HG03342 (cell line): ENCODE data around the gene U2AF1L4.

Experiments used
- ATAC-seq: cut with Tn5 transposase; IDR thresholded peaks from one replicate; pipeline ENCODE4 v1.9.1; 2021; ENCODE audit warnings: mild to moderate bottlenecking, moderate library complexity; ENCODE audit not compliant: unreplicated experiment

U2AF1L4 gene

DNA sequence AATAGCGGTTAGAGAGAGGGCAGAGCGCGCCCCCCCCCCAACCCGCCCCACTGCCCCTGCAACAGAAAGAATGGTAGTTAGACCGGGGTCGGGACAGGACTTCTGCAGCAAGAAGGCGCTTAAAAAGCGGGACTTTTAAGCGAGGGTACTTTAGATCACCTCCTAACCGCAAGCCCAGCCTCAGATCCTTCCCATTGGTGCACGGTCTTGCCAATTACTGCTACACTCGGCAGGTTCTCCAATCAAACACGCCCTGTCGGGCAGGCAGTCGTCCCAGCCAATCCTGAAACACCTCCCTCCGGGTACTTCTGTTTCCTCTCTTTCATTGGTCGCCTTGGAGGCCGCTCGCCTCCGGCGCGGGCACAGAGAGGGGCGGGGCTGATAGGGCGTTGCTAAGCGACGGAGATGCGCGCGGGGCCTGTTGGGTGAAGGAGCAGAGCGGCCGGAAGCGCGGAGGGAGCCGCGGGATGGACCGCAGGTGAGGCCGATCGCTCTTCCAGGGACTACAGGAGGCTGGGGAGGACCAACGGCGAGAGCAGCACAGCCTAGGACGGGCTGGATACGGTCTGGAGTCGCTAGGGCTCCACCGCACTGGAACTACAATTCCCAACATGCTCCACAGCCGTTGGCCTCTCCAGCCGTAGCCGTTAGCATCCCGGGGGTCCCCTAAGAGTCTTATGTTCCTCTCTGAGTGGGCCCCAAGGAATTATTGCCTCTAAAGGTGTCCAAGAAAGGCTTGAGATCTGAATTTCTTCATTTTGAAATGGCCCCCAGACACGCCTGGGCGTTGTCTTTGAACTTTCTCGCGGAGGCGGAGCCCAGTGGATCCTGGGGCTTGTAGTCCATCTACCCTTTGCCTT is 12.8 kb upstream of the U2AF1L4 start, which contains the start of gene PROSER3:
TSS of gene PROSER3 (plus strand) at position 428 of the 860 bp plus-strand sequence. CDS start at position 468, 40 bp downstream.
- ATAC-seq = peak; percentile 94

DNA sequence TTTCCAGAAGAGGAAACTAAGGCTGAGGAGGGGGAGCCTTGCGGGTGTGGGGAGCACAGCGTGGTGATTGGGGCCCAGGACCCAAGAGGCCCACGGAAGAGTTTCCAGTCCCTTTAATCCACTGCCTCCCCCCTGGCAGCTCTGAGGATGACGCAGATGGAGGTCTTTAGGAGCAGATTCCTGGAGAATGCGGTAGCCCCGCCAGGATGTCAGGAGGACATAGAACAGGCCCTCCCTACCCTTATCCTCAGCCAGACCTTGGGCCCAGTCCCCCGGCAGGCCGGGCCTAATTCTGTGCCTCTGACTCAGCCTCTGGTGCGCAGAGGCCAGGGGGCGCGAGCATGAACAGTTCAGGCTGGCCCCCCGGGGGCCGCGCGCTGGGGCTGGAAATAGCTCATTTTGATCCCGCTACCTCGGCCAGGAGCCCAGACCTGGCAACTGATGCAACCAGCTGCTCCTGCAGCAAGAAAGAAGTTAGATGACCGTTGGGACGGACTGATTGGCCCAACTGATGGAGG is 12.1 kb upstream of the U2AF1L4 start:
- ATAC-seq = peak; percentile 9

DNA sequence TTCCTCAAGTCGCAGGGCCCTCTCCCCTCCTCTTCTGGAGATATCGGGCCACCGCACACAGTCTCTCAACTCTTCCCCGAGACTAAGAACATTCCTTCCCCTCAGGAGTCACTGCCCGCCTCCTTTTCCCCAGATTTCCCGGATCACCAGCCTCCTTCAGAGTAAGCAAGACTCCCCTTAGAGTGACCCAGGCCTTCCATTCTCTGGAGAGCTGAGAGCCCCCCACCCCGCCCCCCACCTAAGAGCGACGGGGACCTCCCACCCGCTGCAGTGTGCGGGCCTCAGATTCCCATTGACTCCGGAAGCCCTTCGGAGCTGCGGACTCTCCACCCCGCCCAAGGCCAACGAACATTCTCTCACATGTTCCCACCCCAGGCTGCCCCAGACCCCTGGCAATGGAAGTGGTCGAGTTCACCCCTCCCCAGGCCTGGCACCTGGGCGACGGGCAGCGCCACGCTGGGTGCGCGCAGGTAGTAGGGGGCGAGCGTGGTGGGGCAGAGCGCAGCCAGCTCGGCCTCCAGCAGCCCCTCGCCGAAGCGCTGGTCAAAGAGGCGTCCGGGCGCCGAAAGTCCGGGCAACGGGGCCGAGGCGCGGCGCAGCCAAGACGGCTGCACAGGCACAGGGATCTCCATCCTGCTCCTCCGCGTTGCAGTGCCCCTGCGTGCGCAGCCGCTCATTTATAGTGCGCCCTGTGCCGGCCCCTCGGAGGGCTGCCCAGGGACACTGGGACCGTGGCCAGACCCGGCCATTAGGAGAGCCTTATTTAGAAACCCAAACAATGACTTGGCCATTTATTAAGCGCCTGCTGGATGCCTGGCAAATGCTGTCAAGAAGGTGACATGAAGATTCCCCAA is 11.4 kb upstream of the U2AF1L4 start, which contains the start of gene HSPB6:
TSS of gene HSPB6 (minus strand) at position 653 of the 854 bp plus-strand sequence. CDS start at position 632, 21 bp downstream.
- no peak for ATAC-seq

DNA sequence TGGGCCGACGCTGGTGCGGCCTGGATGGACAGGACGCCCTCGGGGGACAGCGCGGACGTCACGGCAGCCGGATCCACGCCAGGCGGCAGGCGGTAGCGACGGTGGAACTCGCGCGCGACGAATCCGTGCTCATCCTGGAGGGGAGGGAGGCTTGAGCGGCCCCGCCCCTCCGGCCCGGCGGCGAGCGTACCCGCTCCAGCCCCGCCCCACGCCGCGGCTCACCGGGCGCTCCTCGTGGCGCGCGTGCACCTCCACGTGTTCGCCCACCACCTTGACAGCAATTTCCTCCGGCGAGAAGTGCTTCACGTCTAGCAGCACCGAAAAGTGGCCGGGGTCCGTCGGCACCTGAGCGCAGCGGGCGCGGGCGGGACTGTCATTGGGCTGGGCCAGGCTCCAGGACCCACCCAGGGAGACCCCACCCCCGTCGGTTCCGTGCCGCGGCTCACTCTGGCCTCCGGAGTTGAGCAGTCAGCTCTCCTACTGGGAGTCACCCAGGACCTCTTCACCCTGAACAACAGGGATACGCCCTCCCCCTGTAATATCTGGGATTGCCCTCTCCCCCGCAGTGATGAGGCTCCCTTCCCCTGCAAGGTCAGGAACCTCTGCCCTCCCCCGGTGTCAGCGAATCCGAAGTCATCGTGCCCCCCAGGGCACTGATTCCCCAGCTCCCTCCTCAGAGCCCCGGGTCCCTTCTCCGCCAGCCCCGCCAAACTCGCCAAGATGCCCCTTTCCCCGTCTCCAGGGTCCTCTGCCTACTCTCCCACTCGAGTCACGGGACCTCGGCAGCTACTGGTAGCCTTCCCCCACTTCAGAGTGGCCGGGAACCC is 10.5 kb upstream of the U2AF1L4 start:
- ATAC-seq = no peak

DNA sequence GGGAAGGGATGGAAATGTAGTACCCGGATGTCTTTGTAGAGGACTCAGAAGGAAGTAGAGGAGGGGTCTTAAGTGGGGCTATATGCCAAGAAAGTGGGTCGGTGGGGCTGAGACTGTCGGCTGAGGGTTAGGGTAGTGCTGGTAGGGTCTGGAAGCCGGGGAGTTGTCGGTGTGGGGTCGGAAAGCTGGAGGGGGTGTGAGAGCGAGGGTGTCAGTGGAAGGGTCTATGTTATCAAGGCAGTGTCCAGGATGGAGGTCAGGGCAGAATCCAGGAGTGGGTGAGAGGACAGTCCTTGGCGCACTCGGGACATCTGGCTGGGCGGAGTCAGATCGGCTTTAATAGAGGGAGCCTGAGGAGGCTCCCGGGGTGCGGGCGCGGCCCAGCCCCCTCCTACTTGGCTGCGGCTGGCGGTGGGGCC is 9.9 kb upstream of the U2AF1L4 start:
- ATAC-seq = no peak

DNA sequence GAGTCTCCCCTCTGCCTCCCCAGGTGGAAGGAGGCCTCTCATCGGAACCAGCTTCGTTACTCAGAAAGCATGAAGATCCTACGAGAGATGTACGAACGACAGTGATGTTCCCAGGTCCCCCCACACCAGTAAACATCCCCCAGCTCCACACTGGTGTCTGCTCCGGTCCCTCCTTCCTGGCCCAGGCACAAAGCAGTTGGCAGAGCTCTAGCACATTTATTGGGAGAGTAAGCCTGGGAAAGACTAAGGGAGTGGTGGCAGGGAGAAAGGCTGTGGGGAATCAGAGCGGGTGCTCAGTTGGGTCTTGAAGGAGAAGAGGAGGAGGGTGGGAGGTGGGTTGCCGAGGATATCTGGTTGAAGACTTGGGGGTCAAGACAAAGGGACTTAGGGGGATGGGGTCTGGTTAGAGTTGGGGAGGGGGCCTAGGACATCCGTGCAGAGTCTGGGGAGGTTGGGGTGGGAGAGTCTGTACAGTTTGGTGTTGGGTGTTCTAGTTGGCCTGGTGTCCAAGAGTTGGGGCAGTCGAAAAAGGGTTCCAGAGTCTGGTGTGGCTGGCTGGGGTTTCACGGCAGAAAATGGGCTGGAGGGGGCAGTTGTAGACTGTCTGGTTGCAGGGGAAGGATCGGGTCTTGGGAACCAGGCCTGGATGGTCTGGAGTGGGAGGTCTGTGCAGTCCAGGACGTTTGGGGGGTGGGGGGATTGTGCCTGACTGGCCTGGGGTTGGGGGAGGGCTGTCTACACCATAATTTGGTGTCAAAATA is 9.3 kb upstream of the U2AF1L4 start:
- ATAC-seq = no peak

DNA sequence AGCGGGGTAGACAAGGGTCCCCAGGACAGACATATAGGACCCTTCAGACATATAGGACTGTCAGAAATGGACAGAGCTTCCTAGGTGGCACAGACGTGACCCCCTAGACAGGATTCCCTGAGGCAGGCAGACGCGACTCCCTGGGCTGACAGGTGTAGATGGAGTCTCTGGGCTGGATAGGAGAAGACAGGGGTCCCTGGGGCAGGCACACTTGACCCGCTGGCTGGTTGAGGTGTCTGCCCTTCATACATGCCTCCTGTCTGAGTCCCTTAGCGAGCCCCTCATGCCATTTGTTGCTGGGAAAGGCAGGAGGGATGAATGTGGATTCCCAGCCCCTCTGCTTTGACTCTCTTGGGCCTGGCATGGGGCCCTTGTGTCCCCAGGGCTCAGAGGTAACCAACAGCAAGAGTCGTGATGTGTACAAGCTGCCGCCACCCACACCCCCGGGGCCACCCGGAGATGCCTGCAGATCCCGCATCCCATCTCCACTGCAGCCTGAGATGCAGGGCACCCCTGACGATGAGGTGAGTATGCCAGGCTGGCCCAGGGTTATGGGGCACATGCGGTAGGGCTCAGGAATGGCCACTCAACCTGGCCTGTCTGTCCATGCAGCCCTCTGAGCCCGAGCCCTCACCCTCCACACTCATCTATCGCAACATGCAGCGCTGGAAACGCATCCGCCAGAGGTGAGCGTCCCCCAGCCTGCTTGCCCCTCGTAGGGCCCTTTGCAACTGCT is 8.6 kb upstream of the U2AF1L4 start:
- ATAC-seq = no peak

DNA sequence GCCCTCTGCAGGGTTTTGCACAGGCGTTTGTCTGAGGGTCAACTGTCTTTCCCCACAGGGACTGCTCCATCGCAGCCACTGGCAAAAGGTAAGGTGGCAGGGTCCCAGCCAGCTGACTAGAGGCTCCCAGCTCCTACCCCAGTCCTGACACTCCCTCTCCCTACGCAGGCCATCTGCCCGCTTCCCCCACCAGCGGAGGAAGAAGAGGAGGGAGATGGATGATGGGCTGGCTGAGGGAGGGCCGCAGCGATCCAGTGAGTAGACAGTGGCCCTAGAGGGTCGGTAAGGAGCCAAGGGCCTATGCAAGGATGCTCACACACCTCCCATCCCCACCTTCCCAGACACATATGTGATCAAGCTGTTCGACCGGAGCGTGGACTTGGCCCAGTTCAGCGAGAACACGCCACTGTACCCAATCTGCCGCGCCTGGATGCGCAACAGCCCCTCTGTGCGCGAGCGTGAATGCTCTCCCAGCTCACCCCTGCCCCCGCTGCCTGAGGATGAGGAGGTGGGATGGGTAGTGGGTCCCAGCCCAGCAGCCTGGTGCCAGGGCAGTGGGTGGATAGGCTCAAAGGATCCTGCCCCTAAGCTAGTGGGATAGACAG is 7.6 kb upstream of the U2AF1L4 start:
- ATAC-seq = no peak

DNA sequence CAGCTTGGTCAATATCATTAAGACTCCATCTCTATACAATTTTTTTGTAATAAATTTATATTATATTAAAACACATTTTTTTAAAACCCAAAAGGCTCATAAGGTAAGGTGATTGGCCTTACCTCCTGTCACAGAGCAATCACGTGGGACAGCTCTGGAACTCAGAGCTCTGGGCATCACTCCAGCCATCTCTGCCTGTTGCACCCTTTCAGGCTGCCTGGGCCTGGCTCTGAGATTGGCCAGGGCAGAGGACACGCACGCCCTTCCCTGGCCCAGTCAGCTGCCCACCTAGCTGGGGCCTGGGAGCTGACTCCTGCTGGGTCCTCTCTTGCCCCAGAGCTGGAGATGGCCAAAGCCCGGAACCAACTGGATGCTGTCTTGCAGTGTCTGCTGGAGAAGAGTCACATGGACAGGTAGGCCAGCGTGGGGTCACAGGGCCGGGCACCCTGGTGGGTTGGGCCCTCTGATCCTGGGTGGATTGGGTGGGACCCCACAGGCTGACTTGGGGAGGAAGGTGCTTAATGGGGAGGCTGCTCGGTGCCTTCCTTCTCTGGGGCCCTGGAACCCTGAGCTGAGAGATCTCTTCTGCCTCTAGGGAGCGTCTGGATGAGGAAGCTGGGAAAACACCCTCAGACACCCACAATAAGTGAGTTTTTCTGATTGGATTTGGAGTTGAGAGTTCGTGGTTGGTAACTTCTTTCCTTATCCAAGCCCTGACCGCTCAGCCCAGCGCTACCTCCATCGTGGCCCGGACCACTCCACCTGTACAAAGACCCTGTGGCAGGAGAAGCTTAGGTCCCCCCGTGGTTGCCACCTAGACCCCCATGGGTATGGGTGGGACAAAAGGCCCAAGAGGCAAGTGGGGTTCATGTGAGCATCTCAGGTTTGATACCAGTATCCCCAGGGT is 6.9 kb upstream of the U2AF1L4 start:
- ATAC-seq = no peak

DNA sequence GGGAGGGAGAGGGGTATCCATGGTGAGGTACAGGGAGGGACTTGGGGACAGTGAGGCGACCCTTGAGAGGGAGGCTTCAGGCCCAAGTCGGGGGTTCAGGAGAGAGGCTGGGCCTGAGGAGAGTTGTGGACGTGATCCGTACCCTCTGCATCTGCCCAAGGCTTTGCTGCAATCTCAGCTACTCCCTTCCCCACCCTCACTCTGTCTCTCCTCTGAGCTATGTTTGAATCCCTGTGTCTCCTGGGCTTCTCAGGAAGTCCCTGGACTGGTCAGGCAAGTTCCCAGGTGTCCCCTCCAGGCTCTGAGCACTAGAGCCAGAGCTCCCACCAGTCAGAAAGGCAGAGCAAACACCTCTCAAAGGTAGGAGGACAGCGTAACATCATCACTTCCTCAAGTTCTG is 4.9 kb upstream of the U2AF1L4 start:
- ATAC-seq = no peak

DNA sequence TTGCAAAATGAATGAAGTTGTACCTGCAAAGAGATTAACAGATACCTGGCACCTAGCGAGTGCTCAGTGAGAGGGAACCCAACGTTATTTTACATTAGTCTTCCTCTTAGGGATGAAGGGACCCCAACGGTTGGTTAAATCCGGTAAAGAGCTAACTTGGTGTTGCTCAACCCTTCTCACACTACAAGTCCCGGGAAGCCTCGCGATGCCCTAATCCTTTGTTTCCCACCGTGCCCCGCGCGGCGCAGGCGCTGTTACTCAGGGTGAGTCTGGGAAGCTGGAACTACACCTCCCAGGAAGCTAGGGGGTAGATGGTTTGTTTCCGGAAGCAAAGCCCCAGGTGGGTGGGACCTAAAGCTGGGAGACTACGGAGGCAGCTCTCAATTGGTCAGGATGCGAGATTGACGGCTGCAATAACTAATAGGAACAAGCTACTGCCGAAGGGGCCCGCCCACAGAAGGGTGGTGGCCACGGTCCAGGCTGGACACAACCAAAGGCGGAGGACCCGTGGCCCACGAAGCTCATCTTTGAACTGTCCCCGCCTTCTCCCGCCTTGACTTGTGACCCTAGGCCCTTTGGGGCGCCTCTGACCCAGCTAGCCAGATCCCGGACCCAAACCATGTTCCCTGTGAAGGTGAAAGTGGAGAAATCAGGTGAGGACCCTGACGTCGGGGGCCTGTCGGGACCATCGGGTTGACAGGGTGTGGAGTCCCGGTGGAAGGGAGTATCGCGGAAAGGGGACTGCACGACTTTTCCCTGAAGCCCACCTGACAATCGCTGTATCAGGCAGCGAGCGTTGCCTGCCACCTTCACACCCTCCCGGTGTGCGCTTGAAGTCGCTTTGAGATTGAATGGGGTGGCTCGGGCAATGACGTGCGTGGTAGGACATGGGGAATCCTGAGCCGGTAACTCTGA is 3.1 kb upstream of the U2AF1L4 start, which contains the start of gene LIN37:
TSS of gene LIN37 (plus strand) at position 471 of the 915 bp plus-strand sequence. CDS start at position 620, 149 bp downstream.
- peak; percentile 72 for ATAC-seq

DNA sequence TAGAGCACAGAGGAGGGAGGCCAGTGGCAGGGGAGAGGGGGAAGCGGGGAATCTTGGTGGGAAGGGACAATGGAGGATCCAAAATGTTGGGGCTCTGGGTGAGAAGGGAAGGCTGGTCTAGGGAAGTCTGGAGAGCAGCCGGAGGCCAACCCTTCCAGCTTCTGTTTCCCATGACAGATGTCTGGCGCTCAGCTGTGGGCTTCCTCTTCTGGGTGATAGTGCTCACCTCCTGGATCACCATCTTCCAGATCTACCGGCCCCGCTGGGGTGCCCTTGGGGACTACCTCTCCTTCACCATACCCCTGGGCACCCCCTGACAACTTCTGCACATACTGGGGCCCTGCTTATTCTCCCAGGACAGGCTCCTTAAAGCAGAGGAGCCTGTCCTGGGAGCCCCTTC is 1.3 kb upstream of the U2AF1L4 start:
- no peak for ATAC-seq

DNA sequence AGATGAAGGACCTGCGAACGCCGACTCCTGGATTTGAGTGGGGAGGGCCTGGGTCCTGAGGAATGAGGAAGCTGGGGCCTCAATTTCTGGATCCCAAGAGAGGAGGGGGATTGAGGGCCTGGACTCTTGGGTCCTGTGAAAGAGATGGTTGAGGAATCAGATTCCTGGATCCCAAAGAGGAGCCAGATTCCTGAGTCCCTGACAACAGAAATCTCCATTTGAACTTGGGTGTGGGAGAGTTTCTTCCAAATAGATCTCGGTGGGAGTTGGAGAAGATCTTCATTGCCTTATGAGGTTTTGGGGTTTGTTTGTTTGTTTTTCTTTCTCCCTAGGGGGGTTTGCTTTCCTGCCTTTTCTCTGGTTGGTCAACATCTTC is 857 bp upstream of the U2AF1L4 start:
- no peak for ATAC-seq

DNA sequence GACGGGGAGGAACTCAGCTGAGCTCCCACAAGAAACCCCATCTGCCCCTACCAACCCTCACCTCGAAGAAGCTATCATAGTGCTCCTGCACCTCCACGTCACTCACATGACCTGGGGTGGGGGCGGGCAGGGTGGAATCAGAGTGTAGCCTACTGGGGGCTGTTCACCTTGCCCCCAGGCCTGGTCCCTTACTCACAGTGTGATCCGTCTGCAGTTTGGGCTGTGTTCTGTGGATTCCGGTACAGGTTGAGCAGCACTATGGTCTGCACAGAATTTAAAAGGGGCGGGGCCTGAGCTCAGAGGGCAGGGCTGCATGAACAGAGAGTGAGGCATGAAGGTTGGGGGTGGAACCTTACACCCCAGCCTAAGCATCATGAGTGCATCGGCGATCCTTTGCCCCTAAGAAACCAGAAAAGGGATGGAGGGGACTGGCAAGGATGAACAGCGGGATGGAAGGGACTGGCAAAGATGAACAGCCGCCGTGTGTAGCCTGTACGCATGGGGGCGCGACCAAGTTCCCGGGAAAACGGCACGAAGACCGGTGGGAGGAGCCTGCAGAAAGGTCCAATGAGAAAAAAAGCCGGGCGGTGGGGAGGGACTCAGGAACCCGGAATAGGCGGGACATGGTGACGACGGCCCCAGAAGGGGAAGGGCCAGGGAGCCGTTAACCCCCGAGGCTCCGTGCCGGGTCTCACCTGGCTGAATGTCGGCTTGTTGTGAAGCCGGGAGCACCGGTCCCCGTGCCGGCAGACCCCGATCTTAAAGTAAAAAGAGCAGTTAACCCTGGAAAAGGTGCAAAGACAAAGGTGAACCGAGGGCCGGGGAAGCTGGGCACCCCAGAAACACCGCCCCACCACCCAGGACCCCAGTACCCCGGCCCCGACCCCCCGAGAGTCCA is 539 bp downstream of the U2AF1L4 start:
- ATAC-seq = peak; percentile 23

DNA sequence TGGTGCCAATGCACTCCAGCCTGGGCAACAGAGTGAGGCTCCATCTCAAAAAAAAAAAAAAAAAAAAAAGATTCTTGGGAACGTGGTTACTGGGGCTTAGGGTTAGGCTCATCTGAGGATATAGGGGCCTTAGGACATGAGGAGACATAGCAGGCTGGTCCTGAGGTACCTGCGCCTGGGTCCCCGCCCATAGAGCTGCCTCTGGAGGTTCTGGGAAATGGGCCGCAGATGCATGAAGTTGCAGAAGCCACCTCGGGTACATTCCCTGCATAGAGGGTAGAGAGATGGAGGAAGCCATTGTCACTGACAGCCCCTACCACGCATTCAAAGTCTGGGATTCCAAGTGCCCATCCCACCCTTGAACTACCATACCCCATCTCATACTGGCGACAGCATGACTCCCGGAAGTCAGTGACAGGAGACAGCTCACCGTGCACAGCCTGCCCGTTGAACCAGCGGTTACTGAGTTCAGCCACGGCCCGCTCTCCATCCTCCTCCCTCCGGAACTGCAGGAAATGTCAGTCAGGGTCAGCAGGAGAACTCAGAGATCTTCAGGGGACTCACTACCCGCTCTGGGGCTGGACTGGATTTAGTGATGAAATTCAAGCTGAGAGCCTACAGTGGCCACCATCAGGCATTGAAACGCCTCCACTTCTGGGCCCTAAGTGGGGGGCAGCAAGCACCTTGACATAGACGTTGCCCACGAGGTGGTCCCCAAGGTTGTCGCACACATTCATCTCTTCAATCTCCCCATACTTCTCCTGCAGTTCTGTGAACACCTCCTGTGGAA is 1.4 kb downstream of the U2AF1L4 start:
- ATAC-seq = no peak
